ENCODE results near the gene WNT5A.

GRCh38 chr3:55488398-55489055 lies 1.4 kb upstream of the WNT5A start:
- TF ChIP-seq, protein P1, sequence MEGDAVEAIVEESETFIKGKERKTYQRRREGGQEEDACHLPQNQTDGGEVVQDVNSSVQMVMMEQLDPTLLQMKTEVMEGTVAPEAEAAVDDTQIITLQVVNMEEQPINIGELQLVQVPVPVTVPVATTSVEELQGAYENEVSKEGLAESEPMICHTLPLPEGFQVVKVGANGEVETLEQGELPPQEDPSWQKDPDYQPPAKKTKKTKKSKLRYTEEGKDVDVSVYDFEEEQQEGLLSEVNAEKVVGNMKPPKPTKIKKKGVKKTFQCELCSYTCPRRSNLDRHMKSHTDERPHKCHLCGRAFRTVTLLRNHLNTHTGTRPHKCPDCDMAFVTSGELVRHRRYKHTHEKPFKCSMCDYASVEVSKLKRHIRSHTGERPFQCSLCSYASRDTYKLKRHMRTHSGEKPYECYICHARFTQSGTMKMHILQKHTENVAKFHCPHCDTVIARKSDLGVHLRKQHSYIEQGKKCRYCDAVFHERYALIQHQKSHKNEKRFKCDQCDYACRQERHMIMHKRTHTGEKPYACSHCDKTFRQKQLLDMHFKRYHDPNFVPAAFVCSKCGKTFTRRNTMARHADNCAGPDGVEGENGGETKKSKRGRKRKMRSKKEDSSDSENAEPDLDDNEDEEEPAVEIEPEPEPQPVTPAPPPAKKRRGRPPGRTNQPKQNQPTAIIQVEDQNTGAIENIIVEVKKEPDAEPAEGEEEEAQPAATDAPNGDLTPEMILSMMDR (IDR thresholded peaks at IDR 0.05; ENCODE audit: low read depth, low read length, poor library complexity, severe bottlenecking): no peak
- TF ChIP-seq EZH2phosphoT487 (IDR thresholded peaks at IDR 0.05; ENCODE audit: borderline replicate concordance, low read length): no peak
